Spleen (tissue), 11 donors: ENCODE results near the gene TAF10. TPM values are rescaled to one million over a fixed set of nuclear protein-coding genes. Genes with fewer than 3 reads are reported as not detected.

Experiments used
- DNase-seq: peaks from one replicate; pipeline ENCODE4 v3.0.0-alpha.2; 2020
- H3K27ac ChIP-seq, 8 donors: fragments of 200-600 bp; sonication (generic) in 7 of 8; 1 replicate in 4 of 8; 2 replicates in 4 of 8; pipeline versions ENCODE4 v1.5.0 to v1.8.0; 2016 to 2021; ENCODE audit warnings: inconsistent platforms in 4 of 8, mild to moderate bottlenecking in 4 of 8, moderate library complexity in 1 of 8
- H3K27me3 ChIP-seq, 7 donors: fragments of 200-600 bp; sonication (generic) in 6 of 7; replicated peaks in 1 of 7; 1 replicate in 4 of 7; 2 replicates in 3 of 7; pipeline versions ENCODE4 v1.5.0 to v1.8.0; 2016 to 2021; ENCODE audit warnings: inconsistent platforms in 3 of 7, mild to moderate bottlenecking in 1 of 7
- H3K36me3 ChIP-seq, 6 donors: fragments of 200-600 bp; sonication (generic) in 5 of 6; 1 replicate in 4 of 6; 2 replicates in 2 of 6; pipeline versions ENCODE4 v1.5.0 to v1.8.0; 2016 to 2021; ENCODE audit warnings: inconsistent platforms in 2 of 6
- H3K4me1 ChIP-seq, 6 donors: fragments of 200-600 bp; sonication (generic) in 5 of 6; 1 replicate in 3 of 6; 2 replicates in 3 of 6; pipeline versions ENCODE4 v1.5.0 to v1.8.0; 2016 to 2021; ENCODE audit warnings: inconsistent platforms in 3 of 6
- H3K4me3 ChIP-seq, 8 donors: fragments of 200-600 bp; sonication (generic) in 7 of 8; 1 replicate in 4 of 8; 2 replicates in 4 of 8; pipeline versions ENCODE4 v1.5.0 to v1.8.0; 2016 to 2021; ENCODE audit warnings: inconsistent platforms in 4 of 8, mild to moderate bottlenecking in 4 of 8, moderate library complexity in 2 of 8
- H3K9me3 ChIP-seq, 8 donors: fragments of 200-600 bp; sonication (generic) in 7 of 8; 1 replicate in 4 of 8; 2 replicates in 4 of 8; pipeline versions ENCODE4 v1.5.0 to v1.8.0; 2016 to 2021; ENCODE audit warnings: inconsistent platforms in 4 of 8
- CTCF ChIP-seq, 11 experiments: fragments of 200-600 bp in 7 of 11; fragments of 450-650 bp in 4 of 11; sonication (generic) in 4 of 11; IDR thresholded peaks in 8 of 11; conservative IDR thresholded peaks in 3 of 11; 1 replicate in 7 of 11; 2 replicates in 4 of 11; pipeline versions ENCODE4 v1.4.0 to v1.8.0; 2016 to 2021; ENCODE audit warnings: antibody characterized with exemption in 11 of 11, inconsistent platforms in 4 of 11, mild to moderate bottlenecking in 1 of 11
- POLR2A ChIP-seq, 3 donors: fragments of 450-650 bp; IDR thresholded peaks; one replicate each; pipeline ENCODE4 v1.5.1; 2017; ENCODE audit warnings: antibody characterized with exemption in 3 of 3, mild to moderate bottlenecking in 1 of 3
- POLR2AphosphoS5 ChIP-seq, 3 donors: sonication (generic); formaldehyde crosslinking; IDR thresholded peaks; one replicate each; pipeline ENCODE4 v1.5.1; 2017; ENCODE audit warnings: antibody characterized with exemption in 3 of 3
- WGBS, 5 donors: extraction: QIAGEN DNeasy Blood & Tissue Kit in 3 of 5; methylation state at CpG; one replicate each; pipeline versions ENCODE4 v1.1.5 to v1.1.7; 2013 to 2018; 5-methylcytosine and 5-hydroxymethylcytosine counted together
- intact Hi-C: fragments of 100-400 bp; cut with DNase I; formaldehyde crosslinking; loops from one replicate; pipeline ENCODE4 v1.15.0; 2023; ENCODE audit warnings: low total_unique reads
- polyA plus RNA-seq, 3 donors: library from polyadenylated mRNA; stranded (reverse); fragments of 200-250 nt; gene quantifications; one replicate each; pipeline ENCODE4 v1.2.1, GENCODE V29; 2013
- total RNA-seq, 7 donors: library from RNA; depleted of rRNA in 3 of 7; stranded (reverse); fragments of >200 nt in 3 of 7; fragmentation: NEBNext Ultra II Directional in 4 of 7; extraction: Animal tissue kit (Norgen Biotek cat#: 25700) in 4 of 7; gene quantifications; one replicate each; pipeline versions ENCODE4 v1.1.0 to v1.2.1, GENCODE V29; 2016 to 2021
- donor health status: healthy with polysubstance abuse.
- donor health status: DM: no; HTN: no; CAD: no; lungs with moderate emphysema.
- donor health status: DM: no; HTN: no; CAD: no.
- donor health status: Bipolar disorder and iron deficiency.
- donor health status: healthy.
- donor health status: DM: no; HTN: no; CAD: no.
- donor health status: DM: yes; HTN: yes; CAD: no.

The TAF10 gene
- total and polyA plus RNA-seq, 10 donors: 103 to 159 (median 144) TPM

DNA sequence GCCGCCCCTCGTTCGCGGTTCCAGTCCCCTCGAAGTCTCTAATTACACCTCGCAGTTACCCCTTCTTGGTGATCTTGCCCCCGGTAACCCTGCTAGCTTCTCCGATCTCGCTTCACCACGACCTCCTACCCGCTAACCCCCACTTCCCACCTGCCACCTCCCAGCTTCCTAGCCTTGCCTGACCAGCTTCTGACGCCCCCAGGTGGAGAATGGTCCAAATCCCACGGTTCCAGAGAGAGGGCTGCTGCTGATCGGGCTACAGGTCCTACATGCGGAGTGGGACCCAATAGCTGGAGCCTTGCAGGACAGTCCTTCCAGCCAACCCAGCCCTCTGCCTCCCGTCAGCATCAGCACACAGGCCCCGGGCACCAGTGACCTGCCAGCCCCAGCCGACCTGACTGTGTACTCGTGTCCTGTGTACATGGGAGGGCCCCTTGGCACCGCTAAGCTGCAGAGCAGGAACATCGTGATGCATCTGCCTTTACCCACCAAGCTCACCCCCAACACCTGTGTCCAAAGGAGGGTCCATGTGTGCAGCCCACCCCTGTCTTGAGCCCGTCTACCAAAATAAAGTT lies 40.5 kb downstream of the TAF10 start:
- Histone ChIP-seq H3K27ac (no peak overlapping the region), H3K36me3 (peaks cover 0 to 18% (median 0%) of the 10 kb centered on the region in 6 donors), H3K27me3 (no peaks in the 10 kb centered on the region), H3K4me1 (peaks cover 0 to 18% (median 9%) of the 10 kb centered on the region in 6 donors), H3K4me3 (no peak overlapping the region), H3K9me3 (no peaks in the 10 kb centered on the region)
- WGBS, 5 donors: 70 to 96% (median 87%) methylated on average over 17 to 22 of the region's 22 CpGs
- no peak for DNase-seq
- intact Hi-C loops: no loop called here
- TF ChIP-seq CTCF (IDR thresholded peaks at IDR 0.05 in 8 of 11, conservative IDR thresholded peaks at IDR 0.05 in 3 of 11) (no peak), POLR2AphosphoS5 (IDR thresholded peaks at IDR 0.05) (no peak), POLR2A (IDR thresholded peaks at IDR 0.05) (no peak)

- H3K36me3 ChIP-seq: peaks cover 0 to 23% (median 0%) of the 10 kb centered on the region in 6 donors
- no peak overlapping the region for H3K4me3 ChIP-seq
- H3K27ac ChIP-seq: no peak overlapping the region
- no peak for DNase-seq
- peaks cover 0 to 12% (median 6%) of the 10 kb centered on the region in 6 donors for H3K4me1 ChIP-seq
- peak in 1 of 3 donors; percentile 39 for TF ChIP-seq POLR2AphosphoS5 (IDR thresholded peaks at IDR 0.05)
- TF ChIP-seq CTCF (IDR thresholded peaks at IDR 0.05 in 8 of 11, conservative IDR thresholded peaks at IDR 0.05 in 3 of 11): no peak
- H3K9me3 ChIP-seq: no peaks in the 10 kb centered on the region
- 82 to 97% (median 91%) methylated on average over 44 to 62 of the region's 62 CpGs for WGBS, 5 donors
- intact Hi-C loops: no loop called here
- no peaks in the 10 kb centered on the region for H3K27me3 ChIP-seq
Measured at GRCh38 chr11:6570691-6571427, 41.2 kb downstream of the TAF10 start.

- Histone ChIP-seq H3K27ac (no peak overlapping the region), H3K9me3 (no peaks in the 10 kb centered on the region), H3K36me3 (peaks cover 0 to 25% (median 0%) of the 10 kb centered on the region in 6 donors), H3K27me3 (no peaks in the 10 kb centered on the region), H3K4me3 (no peak overlapping the region), H3K4me1 (peaks cover 0 to 12% (median 6%) of the 10 kb centered on the region in 6 donors)
- no peak for TF ChIP-seq CTCF (IDR thresholded peaks at IDR 0.05 in 8 of 11, conservative IDR thresholded peaks at IDR 0.05 in 3 of 11)
- no peak for TF ChIP-seq POLR2AphosphoS5 (IDR thresholded peaks at IDR 0.05)
- no peak for TF ChIP-seq POLR2A (IDR thresholded peaks at IDR 0.05)
- WGBS, 5 donors: 81 to 97% (median 88%) methylated on average over 5 of the region's 5 CpGs
- no peak for DNase-seq
- intact Hi-C loops: no loop called here
Measured at GRCh38 chr11:6569706-6570105, 42.3 kb downstream of the TAF10 start.

GRCh38 chr11:6568191-6568918 lies 43.7 kb downstream of the TAF10 start:
- TF ChIP-seq POLR2A (IDR thresholded peaks at IDR 0.05) (no peak), CTCF (IDR thresholded peaks at IDR 0.05 in 8 of 11, conservative IDR thresholded peaks at IDR 0.05 in 3 of 11) (no peak), POLR2AphosphoS5 (IDR thresholded peaks at IDR 0.05) (peak in 2 of 3 donors; percentile 60 to 80)
- Histone ChIP-seq H3K4me1 (peaks cover 0 to 18% (median 8%) of the 10 kb centered on the region in 6 donors), H3K27me3 (no peaks in the 10 kb centered on the region), H3K4me3 (no peak overlapping the region), H3K9me3 (no peaks in the 10 kb centered on the region), H3K27ac (no peak overlapping the region), H3K36me3 (peaks cover 0 to 37% (median 0%) of the 10 kb centered on the region in 6 donors)
- WGBS, 5 donors: 52 to 73% (median 71%) methylated on average over 4 of the region's 4 CpGs
- no peak for DNase-seq
- intact Hi-C loops: no loop called here
